NCI-H345 treated with DMSO at 0.1 percent for 48 hours (cell line): ENCODE measurements around the gene BTN1A1.

Experiments used
- DNase-seq: peaks from one replicate; lab custom pipeline; 2025; ENCODE audit not compliant: unreplicated experiment; lab: John Stamatoyannopoulos, UW

BTN1A1 gene

DNA sequence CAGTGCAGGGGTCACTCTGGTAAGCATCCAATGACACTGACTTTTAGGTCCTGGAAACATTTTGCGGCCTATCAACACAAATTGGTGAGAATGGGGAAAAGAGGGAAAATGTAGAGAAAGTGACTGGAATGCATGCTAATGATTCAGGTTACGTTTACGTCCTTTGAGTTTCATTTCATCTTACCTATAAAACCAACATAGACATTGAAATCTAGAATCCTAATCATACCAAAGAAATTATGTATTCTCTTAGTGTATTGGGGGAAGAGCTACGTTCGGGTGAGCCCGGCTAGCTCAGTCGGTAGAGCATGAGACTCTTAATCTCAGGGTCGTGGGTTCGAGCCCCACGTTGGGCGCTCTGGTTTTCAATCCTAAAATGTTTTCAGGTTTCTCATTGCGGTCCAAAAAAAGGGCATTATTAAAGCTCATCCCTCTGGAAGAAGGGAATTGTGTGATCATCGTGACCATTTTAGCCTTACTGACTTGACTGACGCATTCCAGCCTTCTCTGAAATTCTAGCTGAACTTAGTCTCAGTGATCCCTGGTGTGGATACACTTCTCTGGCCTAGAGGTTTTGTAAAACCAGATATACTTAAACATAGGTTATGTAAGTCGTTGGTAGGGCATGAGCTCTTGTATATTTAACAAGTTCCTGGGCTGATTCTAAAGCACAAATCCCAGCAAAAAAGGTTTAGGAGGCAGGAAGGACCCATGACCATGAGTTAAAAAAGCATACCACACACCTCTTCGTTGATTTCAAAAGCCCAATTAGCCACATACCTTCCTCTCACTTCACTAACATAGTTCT lies 56.4 kb downstream of the BTN1A1 start:
- DNase-seq, result no peak
